Endothelial cell of umbilical vein (primary cell): Measurements from ENCODE around the gene ARHGEF7. TPM values are rescaled to one million over a fixed set of nuclear protein-coding genes. Genes with fewer than 3 reads are reported as not detected.

Experiments
- BruUV-seq: library from RNA; stranded (reverse); fragments of 400-500 nt; replicated peaks from 2 replicates; lab custom pipeline; 2021; lab: Mats Ljungman, UMichigan
- CTCF ChIA-PET: fragments of 300-600, 350-600 bp; sonication (Branson Sonifier 250); formaldehyde crosslinking; loops from one replicate; lab custom pipeline; 2021; ENCODE audit warnings: antibody characterized with exemption, inconsistent platforms; lab: Charles Lee
- POLR2A ChIA-PET: fragments of 300-600, 350-600 bp; sonication (Branson Sonifier 250); formaldehyde crosslinking; loops from one replicate; lab custom pipeline; 2021; ENCODE audit warnings: antibody characterized with exemption, inconsistent platforms; lab: Charles Lee
- DNase-seq: peaks from one replicate; pipeline ENCODE4 v3.0.0-alpha.2; 2011; ENCODE audit warnings: low read depth, low spot score
- FAIRE-seq: peaks from 2 replicates; lab custom pipeline; 2011; peaks lifted over from hg19 to GRCh38; lab: Jason Lieb, UNC
- H2AFZ ChIP-seq: 2 replicates; pipeline ENCODE4 v1.6.0; 2012; ENCODE audit warnings: low read depth, low read length, control low read depth, inconsistent platforms
- H3K27ac ChIP-seq: 2 replicates; pipeline ENCODE4 v1.5.1; 2011; ENCODE audit warnings: low read depth, mild to moderate bottlenecking, control low read depth, low read length, moderate library complexity; ENCODE audit not compliant: insufficient read depth
- H3K27me3 ChIP-seq, 2 experiments: 2 replicates each; pipeline versions ENCODE4 v1.6.0 to v1.6.1; 2011; ENCODE audit warnings: low read length in 2 of 2, mixed read lengths in 1 of 2; ENCODE audit not compliant: control insufficient read depth in 2 of 2, insufficient read depth in 2 of 2
- H3K36me3 ChIP-seq, 2 experiments: 2 replicates in 1 of 2; 3 replicates in 1 of 2; pipeline ENCODE4 v1.5.1; 2011; ENCODE audit warnings: low read length in 2 of 2, mild to moderate bottlenecking in 1 of 2, moderate library complexity in 1 of 2; ENCODE audit not compliant: control insufficient read depth in 2 of 2, insufficient read depth in 2 of 2; ENCODE audit errors: extremely low read depth in 1 of 2
- H3K4me1 ChIP-seq: 3 replicates; pipeline ENCODE4 v1.5.1; 2011; ENCODE audit warnings: mild to moderate bottlenecking, low read length; ENCODE audit not compliant: control insufficient read depth, insufficient read depth; ENCODE audit errors: extremely low read depth
- H3K4me2 ChIP-seq: 2 replicates; pipeline ENCODE4 v1.6.1; 2011; ENCODE audit warnings: low read length, control low read depth, mixed read lengths; ENCODE audit not compliant: insufficient read depth
- H3K4me3 ChIP-seq, 3 experiments: fragments of 200-600 bp in 1 of 3; sonication (generic), shearing (Covaris generic) in 1 of 3; replicated peaks in 1 of 3; 2 replicates each; pipeline ENCODE4 v1.5.1; 2011 to 2016; ENCODE audit warnings: control low read depth in 3 of 3, low read length in 3 of 3, mild to moderate bottlenecking in 2 of 3, inconsistent platforms in 1 of 3, low read depth in 1 of 3, moderate library complexity in 1 of 3; ENCODE audit not compliant: insufficient read depth in 1 of 3
- H3K79me2 ChIP-seq: 2 replicates; pipeline ENCODE4 v1.6.0; 2012; ENCODE audit warnings: low read length, inconsistent platforms; ENCODE audit not compliant: control insufficient read depth, insufficient read depth
- H3K9ac ChIP-seq: replicated peaks from 2 replicates; pipeline ENCODE3; 2011; ENCODE audit warnings: low read length, control low read depth; ENCODE audit not compliant: insufficient read depth; ENCODE audit errors: extremely low read depth
- H3K9me1 ChIP-seq: replicated peaks from 3 replicates; pipeline ENCODE4 v1.6.0; 2011; ENCODE audit warnings: mild to moderate bottlenecking, low read length; ENCODE audit not compliant: control insufficient read depth, insufficient read depth; ENCODE audit errors: extremely low read depth
- H3K9me3 ChIP-seq: replicated peaks from 2 replicates; pipeline ENCODE4 v1.5.1; 2012; ENCODE audit warnings: low read length, inconsistent platforms; ENCODE audit not compliant: control insufficient read depth, insufficient read depth
- H4K20me1 ChIP-seq: replicated peaks from 2 replicates; pipeline ENCODE3; 2011; ENCODE audit warnings: mild to moderate bottlenecking, low read length; ENCODE audit not compliant: control insufficient read depth, insufficient read depth; ENCODE audit errors: extremely low read depth
- EZH2 ChIP-seq: IDR thresholded peaks from 2 replicates; pipeline ENCODE4 v1.6.1; 2012; ENCODE audit warnings: borderline replicate concordance, low read depth, mild to moderate bottlenecking, moderate library complexity, low read length, inconsistent platforms; ENCODE audit not compliant: severe bottlenecking
- FOS ChIP-seq: IDR thresholded peaks from 2 replicates; pipeline ENCODE4 v1.6.1; 2011; ENCODE audit warnings: mild to moderate bottlenecking, low read length, moderate library complexity, borderline replicate concordance; ENCODE audit not compliant: insufficient read depth
- GATA2 ChIP-seq: IDR thresholded peaks from 2 replicates; pipeline ENCODE4 v1.7.0; 2011; ENCODE audit warnings: low read depth, mild to moderate bottlenecking, moderate library complexity, mixed read lengths, low read length; ENCODE audit not compliant: insufficient read length, insufficient read depth
- JUN ChIP-seq: IDR thresholded peaks from 2 replicates; pipeline ENCODE4 v1.6.1; 2011; ENCODE audit warnings: borderline replicate concordance, low read depth; ENCODE audit not compliant: insufficient read length, insufficient read depth
- MYC ChIP-seq: IDR thresholded peaks from one replicate; pipeline ENCODE4 v1.6.1; 2011; ENCODE audit warnings: mild to moderate bottlenecking, low read depth, low read length
- dilution Hi-C: fragments of 300-500 bp; cut with MboI; formaldehyde crosslinking; loops from one replicate; pipeline ENCODE4 v1.15.0; 2019; ENCODE audit warnings: low sequenced_read_pairs; ENCODE audit not compliant: extremely low pct_ligation_motif_present
- intact Hi-C: fragments of 100-400 bp; cut with micrococcal nuclease; formaldehyde crosslinking; loops from one replicate; pipeline ENCODE4 v1.10.0; 2022
- polyA plus RNA-seq, 4 experiments: library from polyadenylated mRNA; depleted of rRNA in 3 of 4; stranded (reverse) in 3 of 4; unstranded in 1 of 4; fragments of >200 nt; gene quantifications; 2 replicates each; pipeline versions ENCODE4 v1.2.1 to v1.2.3, GENCODE V29; 2011 to 2012; ENCODE audit warnings: missing spikeins in 1 of 4
- total RNA-seq: library from RNA; stranded (reverse); gene quantifications from 2 replicates; pipeline ENCODE4 v1.2.3, GENCODE V29; 2021
- TF ChIP-seq, protein P1 (sequence below): IDR thresholded peaks from 2 replicates; pipeline ENCODE4 v1.6.1; 2011; ENCODE audit not compliant: insufficient read depth, insufficient read length
- TF ChIP-seq, protein P2 (sequence below), 2 donors: IDR thresholded peaks; 1 replicate in 1 of 2; 2 replicates in 1 of 2; pipeline ENCODE4 v1.5.1; 2011; ENCODE audit warnings: low read length in 2 of 2, mild to moderate bottlenecking in 2 of 2, moderate library complexity in 2 of 2, control low read depth in 1 of 2, inconsistent platforms in 1 of 2, low read depth in 1 of 2; ENCODE audit not compliant: insufficient read depth in 1 of 2; ENCODE audit errors: extremely low read depth in 1 of 2

ARHGEF7 gene
- total and polyA plus RNA-seq, 2 donors (not counting 3 experiments of a cell fraction or from before 2014, with no cell fraction given): 94.9 to 155 TPM

- Histone ChIP-seq H2AFZ (no peak overlapping the region), H3K79me2 (no peaks in the 10 kb centered on the region), H3K4me1 (no peaks in the 10 kb centered on the region), H3K4me3 (no peak overlapping the region), H3K9ac (no peak overlapping the region), H3K36me3 (no peaks in the 10 kb centered on the region), H3K27me3 (no peaks in the 10 kb centered on the region), H3K9me1 (no peaks in the 10 kb centered on the region), H3K4me2 (no peak overlapping the region), H4K20me1 (no peaks in the 10 kb centered on the region), H3K27ac (no peak overlapping the region), H3K9me3 (no peaks in the 10 kb centered on the region)
- intact Hi-C loops (no loop called here), dilution Hi-C loops (no loop called here)
- BruUV-seq: no TSS peak
- TF ChIP-seq FOS (no peak), GATA2 (no peak), EZH2 (no peak), MYC (no peak), JUN (no peak)
- TF ChIP-seq, protein P1, sequence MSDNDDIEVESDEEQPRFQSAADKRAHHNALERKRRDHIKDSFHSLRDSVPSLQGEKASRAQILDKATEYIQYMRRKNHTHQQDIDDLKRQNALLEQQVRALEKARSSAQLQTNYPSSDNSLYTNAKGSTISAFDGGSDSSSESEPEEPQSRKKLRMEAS: no peak
- TF ChIP-seq, protein P2, sequence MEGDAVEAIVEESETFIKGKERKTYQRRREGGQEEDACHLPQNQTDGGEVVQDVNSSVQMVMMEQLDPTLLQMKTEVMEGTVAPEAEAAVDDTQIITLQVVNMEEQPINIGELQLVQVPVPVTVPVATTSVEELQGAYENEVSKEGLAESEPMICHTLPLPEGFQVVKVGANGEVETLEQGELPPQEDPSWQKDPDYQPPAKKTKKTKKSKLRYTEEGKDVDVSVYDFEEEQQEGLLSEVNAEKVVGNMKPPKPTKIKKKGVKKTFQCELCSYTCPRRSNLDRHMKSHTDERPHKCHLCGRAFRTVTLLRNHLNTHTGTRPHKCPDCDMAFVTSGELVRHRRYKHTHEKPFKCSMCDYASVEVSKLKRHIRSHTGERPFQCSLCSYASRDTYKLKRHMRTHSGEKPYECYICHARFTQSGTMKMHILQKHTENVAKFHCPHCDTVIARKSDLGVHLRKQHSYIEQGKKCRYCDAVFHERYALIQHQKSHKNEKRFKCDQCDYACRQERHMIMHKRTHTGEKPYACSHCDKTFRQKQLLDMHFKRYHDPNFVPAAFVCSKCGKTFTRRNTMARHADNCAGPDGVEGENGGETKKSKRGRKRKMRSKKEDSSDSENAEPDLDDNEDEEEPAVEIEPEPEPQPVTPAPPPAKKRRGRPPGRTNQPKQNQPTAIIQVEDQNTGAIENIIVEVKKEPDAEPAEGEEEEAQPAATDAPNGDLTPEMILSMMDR (IDR thresholded peaks at IDR 0.05; ENCODE audit: extremely low read depth in 1 of 2, insufficient read depth in 1 of 2, low read depth in 1 of 2, low read length in 2 of 2): no peak
- CTCF ChIA-PET: no interaction called here
- no peak for FAIRE-seq
- no peak for DNase-seq
- POLR2A ChIA-PET: no interaction called here
Measured at GRCh38 chr13:111342721-111343120, 227.6 kb downstream of the ARHGEF7 start.
